Tibial nerve (tissue), 4 donors: Measurements from ENCODE around the gene WDR36. TPM values are rescaled to one million over a fixed set of nuclear protein-coding genes. Genes with fewer than 3 reads are reported as not detected.

Experiments
- DNase-seq, 2 donors: peaks; one replicate each; pipeline ENCODE4 v3.0.0-alpha.2; 2019; ENCODE audit warnings: low spot score in 2 of 2
- H3K27ac ChIP-seq, 4 donors: fragments of 200-600 bp; sonication (generic) in 3 of 4; one replicate each; pipeline ENCODE4 v1.5.1; 2017 to 2019; ENCODE audit warnings: mild to moderate bottlenecking in 1 of 4
- H3K27me3 ChIP-seq, 2 donors: fragments of 200-600 bp; sonication (generic) in 1 of 2; one replicate each; pipeline versions ENCODE4 v1.5.1 to v1.6.0; 2017 to 2019
- H3K36me3 ChIP-seq, 3 donors: fragments of 200-600 bp; sonication (generic); one replicate each; pipeline ENCODE4 v1.5.1; 2018 to 2019
- H3K4me1 ChIP-seq, 4 donors: fragments of 200-600 bp; sonication (generic) in 3 of 4; one replicate each; pipeline ENCODE4 v1.5.1; 2017 to 2019
- H3K4me3 ChIP-seq, 4 donors: fragments of 200-600 bp; sonication (generic) in 3 of 4; one replicate each; pipeline ENCODE4 v1.5.1; 2017 to 2019; ENCODE audit warnings: mild to moderate bottlenecking in 1 of 4, moderate library complexity in 1 of 4
- H3K9me3 ChIP-seq, 4 donors: fragments of 200-600 bp; sonication (generic) in 3 of 4; one replicate each; pipeline ENCODE4 v1.5.1; 2017 to 2019
- CTCF ChIP-seq, 5 experiments: fragments of 200-600 bp in 3 of 5; fragments of 450-650 bp in 2 of 5; sonication (generic) in 3 of 5; IDR thresholded peaks; one replicate each; pipeline ENCODE4 v1.5.1; 2016 to 2019; ENCODE audit warnings: antibody characterized with exemption in 5 of 5, mild to moderate bottlenecking in 3 of 5, moderate library complexity in 2 of 5
- EP300 ChIP-seq, 2 donors: sonication (generic); formaldehyde crosslinking; IDR thresholded peaks; one replicate each; pipeline ENCODE4 v1.6.1; 2017; ENCODE audit warnings: antibody characterized with exemption in 2 of 2, mild to moderate bottlenecking in 1 of 2
- POLR2A ChIP-seq, 2 donors: fragments of 450-650 bp; IDR thresholded peaks; one replicate each; pipeline ENCODE4 v1.6.1; 2017; ENCODE audit warnings: antibody characterized with exemption in 2 of 2, mild to moderate bottlenecking in 2 of 2, moderate library complexity in 2 of 2
- WGBS, 2 donors: methylation state at CpG; one replicate each; pipeline ENCODE4 v1.1.5; 2018; 5-methylcytosine and 5-hydroxymethylcytosine counted together
- total RNA-seq, 4 donors: library from RNA; depleted of rRNA; stranded (reverse); fragments of >200 nt; gene quantifications; one replicate each; pipeline ENCODE4 v1.1.0, GENCODE V29; 2016

Gene WDR36
- total RNA-seq, 4 donors from 2014 or later = 21.6 to 27.9 (median 22.2) TPM

- Histone ChIP-seq H3K27ac (no peak overlapping the region), H3K36me3 (no peaks in the 10 kb centered on the region), H3K9me3 (no peaks in the 10 kb centered on the region), H3K4me3 (no peak overlapping the region), H3K4me1 (no peaks in the 10 kb centered on the region), H3K27me3 (no peaks in the 10 kb centered on the region)
- no peak for TF ChIP-seq EP300 (IDR thresholded peaks at IDR 0.05)
- no peak for TF ChIP-seq POLR2A (IDR thresholded peaks at IDR 0.05)
- no peak for TF ChIP-seq CTCF (IDR thresholded peaks at IDR 0.05)
- 64 to 67% methylated on average over 2 of the region's 2 CpGs for WGBS, 2 donors
- no peak for DNase-seq
Observed at GRCh38 chr5:111169269-111169668, 77.1 kb downstream of the WDR36 start.

- no peaks in the 10 kb centered on the region for H3K27me3 ChIP-seq
- no peak overlapping the region for H3K4me3 ChIP-seq
- no peaks in the 10 kb centered on the region for H3K9me3 ChIP-seq
- TF ChIP-seq EP300 (IDR thresholded peaks at IDR 0.05) (no peak), POLR2A (IDR thresholded peaks at IDR 0.05) (no peak), CTCF (IDR thresholded peaks at IDR 0.05) (no peak)
- no peaks in the 10 kb centered on the region for H3K4me1 ChIP-seq
- 82 to 85% methylated on average over 2 of the region's 2 CpGs for WGBS, 2 donors
- H3K36me3 ChIP-seq = no peaks in the 10 kb centered on the region
- no peak for DNase-seq
- no peak overlapping the region for H3K27ac ChIP-seq
Observed at GRCh38 chr5:111170279-111170678, 78.1 kb downstream of the WDR36 start.

DNA sequence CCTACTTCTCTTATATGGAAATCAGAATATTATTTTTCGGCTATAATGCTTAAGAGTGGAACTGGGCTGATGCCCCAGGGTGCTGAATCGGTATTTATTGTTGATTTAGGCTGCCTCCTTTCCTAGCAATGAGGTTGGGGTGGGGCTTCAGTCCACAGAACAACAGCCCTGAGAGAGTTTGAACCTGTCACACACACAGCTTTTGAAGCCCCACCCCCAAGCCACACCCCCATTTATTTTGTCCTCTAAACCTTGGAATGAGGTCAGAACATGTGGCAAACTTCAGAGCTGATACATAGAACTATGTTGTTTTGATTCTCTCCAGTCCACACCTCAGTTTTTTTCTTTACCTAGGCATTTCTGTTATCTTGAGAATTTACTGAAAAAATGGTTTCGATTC, 80.4 kb downstream of the WDR36 start:
- no peaks in the 10 kb centered on the region for H3K4me1 ChIP-seq
- no peak overlapping the region for H3K27ac ChIP-seq
- TF ChIP-seq EP300 (IDR thresholded peaks at IDR 0.05) (no peak), CTCF (IDR thresholded peaks at IDR 0.05) (no peak), POLR2A (IDR thresholded peaks at IDR 0.05) (no peak)
- H3K27me3 ChIP-seq = no peaks in the 10 kb centered on the region
- no peak for DNase-seq
- no peak overlapping the region for H3K4me3 ChIP-seq
- H3K36me3 ChIP-seq = no peaks in the 10 kb centered on the region
- WGBS, 2 donors = 45 to 57% methylated on average over 3 of the region's 3 CpGs
- no peaks in the 10 kb centered on the region for H3K9me3 ChIP-seq

DNA sequence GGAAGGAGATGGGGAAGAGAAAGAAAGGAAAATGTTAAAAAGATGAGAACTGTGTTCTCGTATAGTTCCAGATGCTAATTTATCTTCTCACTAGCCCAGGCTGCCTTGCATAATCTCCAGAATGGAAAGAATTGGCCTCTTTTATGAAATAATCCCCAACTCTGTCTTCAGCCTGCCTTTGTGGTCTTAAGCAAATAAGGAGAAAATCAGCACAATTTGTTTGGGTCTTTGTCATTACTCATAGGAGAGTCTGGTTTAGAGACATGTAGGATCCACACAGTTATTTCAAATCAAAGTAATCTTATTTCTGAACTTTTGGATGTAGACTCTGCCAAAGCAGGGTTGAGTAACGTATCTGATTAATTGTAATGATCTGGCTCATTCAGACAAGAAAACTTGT, 81.3 kb downstream of the WDR36 start:
- no peaks in the 10 kb centered on the region for H3K9me3 ChIP-seq
- H3K27me3 ChIP-seq = no peaks in the 10 kb centered on the region
- H3K36me3 ChIP-seq = no peaks in the 10 kb centered on the region
- no peak for TF ChIP-seq EP300 (IDR thresholded peaks at IDR 0.05)
- TF ChIP-seq POLR2A (IDR thresholded peaks at IDR 0.05) = no peak
- TF ChIP-seq CTCF (IDR thresholded peaks at IDR 0.05) = no peak
- WGBS, 2 donors = 48 to 49% methylated on average over 2 of the region's 2 CpGs
- no peaks in the 10 kb centered on the region for H3K4me1 ChIP-seq
- DNase-seq = no peak
- H3K4me3 ChIP-seq = no peak overlapping the region
- H3K27ac ChIP-seq = no peak overlapping the region

Other genes with a start within 250 kb of the WDR36 start
- 1 to 10 TPM in 1 of 4 donors, not detected in 3; 1.8 TPM for gene TSLP, start 20.6 kb upstream of the WDR36 start, total RNA-seq
- 1 to 10 TPM in 3 of 4 donors, under 1 TPM in 1; 0.66 to 5.5 (median 2.8) TPM for gene CAMK4, start 132.0 kb downstream of the WDR36 start, total RNA-seq